HCT116 (cell line): ENCODE results near the gene TNNT2.

Experiments used
- CTCF ChIP-seq, 3 experiments: fragments of 200-600 bp in 1 of 3; sonication (generic) in 1 of 3; IDR thresholded peaks in 2 of 3; conservative IDR thresholded peaks in 1 of 3; 2 replicates each; pipeline ENCODE4 v1.5.1; 2012 to 2017; ENCODE audit warnings: low read depth in 2 of 3, low read length in 2 of 3, antibody characterized with exemption in 1 of 3, borderline replicate concordance in 1 of 3, control low read depth in 1 of 3, mild to moderate bottlenecking in 1 of 3, mixed read lengths in 1 of 3, mixed run types in 1 of 3, moderate library complexity in 1 of 3; ENCODE audit not compliant: insufficient read depth in 1 of 3
- EZH2phosphoT487 ChIP-seq: fragments of 200-600 bp; IDR thresholded peaks from 2 replicates; pipeline ENCODE4 v1.6.1; 2018; ENCODE audit warnings: antibody characterized with exemption, borderline replicate concordance
- JUND ChIP-seq: IDR thresholded peaks from 2 replicates; pipeline ENCODE4 v1.6.1; 2012
- MAX ChIP-seq: IDR thresholded peaks from 2 replicates; pipeline ENCODE4 v1.6.1; 2012
- POLR2A ChIP-seq: IDR thresholded peaks from 2 replicates; pipeline ENCODE4 v1.7.0; 2011; ENCODE audit warnings: borderline replicate concordance; ENCODE audit not compliant: insufficient read depth, insufficient read length; ENCODE audit errors: extremely low read depth
- REST ChIP-seq: IDR thresholded peaks from 2 replicates; pipeline ENCODE4 v1.6.1; 2012; ENCODE audit warnings: low read depth
- SRF ChIP-seq: IDR thresholded peaks from 2 replicates; pipeline ENCODE4 v1.6.1; 2012; ENCODE audit warnings: low read depth
- TCF7L2 ChIP-seq: IDR thresholded peaks from 2 replicates; pipeline ENCODE4 v1.7.0; 2011; ENCODE audit warnings: borderline replicate concordance, inconsistent platforms; ENCODE audit not compliant: insufficient read depth, insufficient read length; ENCODE audit errors: extremely low read depth
- YY1 ChIP-seq: IDR thresholded peaks from 2 replicates; pipeline ENCODE4 v1.6.1; 2011; ENCODE audit warnings: low read length, low read depth, moderate library complexity, mild to moderate bottlenecking; ENCODE audit not compliant: insufficient replicate concordance; ENCODE audit errors: extremely low read depth
- ZBTB33 ChIP-seq: IDR thresholded peaks from 2 replicates; pipeline ENCODE4 v1.6.1; 2011; ENCODE audit warnings: mild to moderate bottlenecking, low read length, moderate library complexity; ENCODE audit not compliant: insufficient replicate concordance; ENCODE audit errors: extremely low read depth

GRCh38 chr1:201418461-201418860 lies 41.0 kb upstream of the TNNT2 start:
- TF ChIP-seq JUND (no peak), CTCF (IDR thresholded peaks at IDR 0.05 in 2 of 3, conservative IDR thresholded peaks at IDR 0.05 in 1 of 3; ENCODE audit: borderline replicate concordance in 1 of 3, insufficient read depth in 1 of 3, low read depth in 2 of 3, low read length in 2 of 3) (no peak), EZH2phosphoT487 (no peak), REST (no peak), TCF7L2 (no peak), YY1 (no peak), ZBTB33 (no peak), POLR2A (no peak), SRF (no peak), MAX (no peak)
